HUES6 (cell line): ENCODE measurements around the gene APBB1.

ENCODE experiments used
- H3K27ac ChIP-seq: 2 replicates; pipeline ENCODE4 v1.7.0; 2013; ENCODE audit warnings: low read depth, mild to moderate bottlenecking, low read length, inconsistent platforms
- H3K27me3 ChIP-seq: 2 replicates; pipeline ENCODE4 v1.6.1; 2013; ENCODE audit warnings: low read length; ENCODE audit not compliant: control insufficient read depth, insufficient read depth
- H3K36me3 ChIP-seq: 2 replicates; pipeline ENCODE4 v1.6.1; 2013; ENCODE audit warnings: low read length; ENCODE audit not compliant: control insufficient read depth, insufficient read depth
- H3K4me1 ChIP-seq: 2 replicates; pipeline ENCODE4 v1.6.1; 2013; ENCODE audit warnings: low read length; ENCODE audit not compliant: control insufficient read depth, insufficient read depth
- H3K4me3 ChIP-seq: 2 replicates; pipeline ENCODE4 v1.5.1; 2013; ENCODE audit warnings: low read depth, low read length
- H3K9ac ChIP-seq: one replicate; pipeline ENCODE4 v1.6.1; 2013; ENCODE audit warnings: mild to moderate bottlenecking, low read length
- H3K9me3 ChIP-seq: 2 replicates; pipeline ENCODE4 v1.6.1; 2013; ENCODE audit warnings: low read depth, low read length; ENCODE audit not compliant: control insufficient read depth, insufficient read depth

APBB1 gene

DNA sequence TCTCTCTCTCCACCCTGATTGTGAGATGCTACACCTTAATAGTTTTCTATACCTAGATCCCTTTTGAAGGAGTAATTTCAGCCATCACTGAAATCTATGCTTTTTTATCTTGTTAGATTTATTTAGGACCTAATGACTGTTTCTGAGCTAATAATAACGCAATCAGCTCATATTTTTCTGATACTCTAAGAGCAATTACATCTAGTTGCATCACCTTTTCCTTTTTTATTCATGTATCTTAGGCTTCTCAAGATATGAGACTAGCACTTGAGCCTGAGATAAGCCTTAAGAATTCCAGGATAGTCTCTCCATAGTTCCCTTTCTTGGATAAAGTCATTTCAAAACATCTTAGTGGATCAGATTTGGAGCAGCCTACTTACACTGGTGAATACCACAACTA, 73.5 kb downstream of the APBB1 start:
- peaks cover 5% of the 10 kb centered on the region; the same call in 1 of the 2 replicates for H3K9me3 ChIP-seq
- no peaks in the 10 kb centered on the region for H3K27me3 ChIP-seq
- no peaks in the 10 kb centered on the region for H3K36me3 ChIP-seq
- H3K4me3 ChIP-seq: no peak overlapping the region
- H3K4me1 ChIP-seq: no peaks in the 10 kb centered on the region
- H3K9ac ChIP-seq: no peak overlapping the region
- H3K27ac ChIP-seq: no peak overlapping the region
